Measurements from ENCODE around the gene CCDC191. TPM values are rescaled to one million over a fixed set of nuclear protein-coding genes. Genes with fewer than 3 reads are reported as not detected.

Gene CCDC191
- total and polyA plus RNA-seq, 4 donors: 2.5 to 15.3 (median 5.6) TPM

GRCh38 chr3:114086356-114086755 lies 30.0 kb upstream of the CCDC191 start:
- ATAC-seq (ENCODE audit: insufficient read depth, low FRiP score) (no peak), DNase-seq (no peak)
- H3K9ac ChIP-seq (ENCODE audit: insufficient read depth in 1 of 2, low read length in 2 of 2): no peak overlapping the region
- H3K36me3 ChIP-seq (ENCODE audit: control insufficient read depth in 4 of 4, insufficient read depth in 4 of 4, low read length in 4 of 4): peaks cover 19 to 26% (median 22%) of the 10 kb centered on the region in 4 donors
- 93 to 95% methylated on average over 2 of the region's 2 CpGs for WGBS, 2 donors
- H3K4me3 ChIP-seq: no peak overlapping the region
- TF ChIP-seq CTCF (IDR thresholded peaks at IDR 0.05; ENCODE audit: control extremely low read depth, extremely low read depth): no peak
- no peaks in the 10 kb centered on the region for H3K4me1 ChIP-seq (ENCODE audit: control insufficient read depth in 5 of 5, insufficient read depth in 5 of 5, low read length in 5 of 5)
- no peaks in the 10 kb centered on the region for H3K9me3 ChIP-seq (ENCODE audit: control insufficient read depth in 4 of 4, insufficient read depth in 3 of 4, low read length in 3 of 4)
- H3K27me3 ChIP-seq (ENCODE audit: control insufficient read depth in 3 of 3, insufficient read depth in 3 of 3, low read length in 2 of 3): no peaks in the 10 kb centered on the region
- H3K27ac ChIP-seq (ENCODE audit: low read depth in 1 of 2, low read length in 1 of 2): no peak overlapping the region

- no peak for TF ChIP-seq CTCF (IDR thresholded peaks at IDR 0.05; ENCODE audit: control extremely low read depth, extremely low read depth)
- H3K27ac ChIP-seq (ENCODE audit: low read depth in 1 of 2, low read length in 1 of 2): no peak overlapping the region
- no peak overlapping the region for H3K9ac ChIP-seq (ENCODE audit: insufficient read depth in 1 of 2, low read length in 2 of 2)
- no peak for ATAC-seq (ENCODE audit: insufficient read depth, low FRiP score)
- no peaks in the 10 kb centered on the region for H3K9me3 ChIP-seq (ENCODE audit: control insufficient read depth in 4 of 4, insufficient read depth in 3 of 4, low read length in 3 of 4)
- H3K4me1 ChIP-seq (ENCODE audit: control insufficient read depth in 5 of 5, insufficient read depth in 5 of 5, low read length in 5 of 5): peaks cover 0 to 10% (median 0%) of the 10 kb centered on the region in 5 donors
- H3K4me3 ChIP-seq: no peak overlapping the region
- H3K27me3 ChIP-seq (ENCODE audit: control insufficient read depth in 3 of 3, insufficient read depth in 3 of 3, low read length in 2 of 3): no peaks in the 10 kb centered on the region
- peaks cover 19 to 33% (median 25%) of the 10 kb centered on the region in 4 donors for H3K36me3 ChIP-seq (ENCODE audit: control insufficient read depth in 4 of 4, insufficient read depth in 4 of 4, low read length in 4 of 4)
- DNase-seq: no peak
- 98% methylated on average over 2 of the region's 2 CpGs for WGBS, 2 donors
Measured at GRCh38 chr3:114083112-114083511, 26.8 kb upstream of the CCDC191 start.

- DNase-seq (no peak), ATAC-seq (ENCODE audit: insufficient read depth, low FRiP score) (no peak)
- Histone ChIP-seq H3K9me3 (ENCODE audit: control insufficient read depth in 4 of 4, insufficient read depth in 3 of 4, low read length in 3 of 4) (no peaks in the 10 kb centered on the region), H3K9ac (ENCODE audit: insufficient read depth in 1 of 2, low read length in 2 of 2) (no peak overlapping the region), H3K4me3 (no peak overlapping the region), H3K27ac (ENCODE audit: low read depth in 1 of 2, low read length in 1 of 2) (no peak overlapping the region), H3K4me1 (ENCODE audit: control insufficient read depth in 5 of 5, insufficient read depth in 5 of 5, low read length in 5 of 5) (peaks cover 0 to 10% (median 0%) of the 10 kb centered on the region in 5 donors), H3K27me3 (ENCODE audit: control insufficient read depth in 3 of 3, insufficient read depth in 3 of 3, low read length in 2 of 3) (no peaks in the 10 kb centered on the region), H3K36me3 (ENCODE audit: control insufficient read depth in 4 of 4, insufficient read depth in 4 of 4, low read length in 4 of 4) (peaks cover 20 to 43% (median 35%) of the 10 kb centered on the region in 4 donors)
- no peak for TF ChIP-seq CTCF (IDR thresholded peaks at IDR 0.05; ENCODE audit: control extremely low read depth, extremely low read depth)
Measured at GRCh38 chr3:114081037-114081436, 24.7 kb upstream of the CCDC191 start.

GRCh38 chr3:114080201-114080600 lies 23.9 kb upstream of the CCDC191 start:
- no peak overlapping the region for H3K4me3 ChIP-seq

More at GRCh38 chr3:114080201-114080600, 23.9 kb upstream of the CCDC191 start:
- no peak for DNase-seq
- no peak for TF ChIP-seq CTCF (IDR thresholded peaks at IDR 0.05; ENCODE audit: control extremely low read depth, extremely low read depth)
- no peak overlapping the region for H3K9ac ChIP-seq (ENCODE audit: insufficient read depth in 1 of 2, low read length in 2 of 2)
- H3K27me3 ChIP-seq (ENCODE audit: control insufficient read depth in 3 of 3, insufficient read depth in 3 of 3, low read length in 2 of 3): no peaks in the 10 kb centered on the region
- no peak for ATAC-seq (ENCODE audit: insufficient read depth, low FRiP score)
- peaks cover 18 to 37% (median 30%) of the 10 kb centered on the region in 4 donors for H3K36me3 ChIP-seq (ENCODE audit: control insufficient read depth in 4 of 4, insufficient read depth in 4 of 4, low read length in 4 of 4)
- peaks cover 0 to 10% (median 0%) of the 10 kb centered on the region in 5 donors for H3K4me1 ChIP-seq (ENCODE audit: control insufficient read depth in 5 of 5, insufficient read depth in 5 of 5, low read length in 5 of 5)
- no peaks in the 10 kb centered on the region for H3K9me3 ChIP-seq (ENCODE audit: control insufficient read depth in 4 of 4, insufficient read depth in 3 of 4, low read length in 3 of 4)
- H3K27ac ChIP-seq (ENCODE audit: low read depth in 1 of 2, low read length in 1 of 2): no peak overlapping the region
